HG02852 (cell line): ENCODE results near the gene TPRG1.

Experiments
- ATAC-seq: cut with Tn5 transposase; IDR thresholded peaks from one replicate; pipeline ENCODE4 v1.9.1; 2021; ENCODE audit warnings: mild to moderate bottlenecking, moderate library complexity; ENCODE audit not compliant: unreplicated experiment

The TPRG1 gene

GRCh38 chr3:189349772-189350171 is 178.0 kb downstream of the TPRG1 start:
- ATAC-seq = peak; percentile 67

- no peak for ATAC-seq
These were observed 181.7 kb downstream of the TPRG1 start for GRCh38 chr3:189353318-189353965.

- ATAC-seq = no peak
These were observed 182.5 kb downstream of the TPRG1 start for GRCh38 chr3:189353988-189354889.

GRCh38 chr3:189355115-189355480 is 183.3 kb downstream of the TPRG1 start:
- ATAC-seq = no peak

GRCh38 chr3:189355481-189356201 is 183.9 kb downstream of the TPRG1 start:
- ATAC-seq = no peak

- no peak for ATAC-seq
These were observed 188.5 kb downstream of the TPRG1 start for GRCh38 chr3:189360291-189360690.

GRCh38 chr3:189361103-189361835 is 189.5 kb downstream of the TPRG1 start:
- no peak for ATAC-seq

GRCh38 chr3:189363590-189364255 is 192.0 kb downstream of the TPRG1 start:
- ATAC-seq = no peak

GRCh38 chr3:189365609-189366564 is 194.1 kb downstream of the TPRG1 start:
- ATAC-seq = no peak

- ATAC-seq = no peak
These were observed 196.6 kb downstream of the TPRG1 start for GRCh38 chr3:189368384-189368783.

- ATAC-seq = no peak
These were observed 197.9 kb downstream of the TPRG1 start for GRCh38 chr3:189369636-189370035.

GRCh38 chr3:189372243-189372642 is 200.5 kb downstream of the TPRG1 start:
- no peak for ATAC-seq
